HG03025 (cell line): ENCODE measurements around the gene R3HDM1.
"Not testable (repeated sequence)": the region's sequence is repeated elsewhere in the genome, so short reads cannot be mapped to it uniquely, and the experiment has no call there.

Source experiments
- ATAC-seq: cut with Tn5 transposase; IDR thresholded peaks from one replicate; pipeline ENCODE4 v1.9.1; 2021; ENCODE audit warnings: mild to moderate bottlenecking, moderate library complexity; ENCODE audit not compliant: unreplicated experiment, low FRiP score

Gene R3HDM1

GRCh38 chr2:135531231-135532197 is at the start of gene R3HDM1:
Gene R3HDM1, plus strand, starts transcription at chr2:135531484. Its CDS starts 73,362 bp downstream, at chr2:135604846.
- peak; percentile 82 for ATAC-seq

- ATAC-seq: no peak
Measured at GRCh38 chr2:135485441-135485840, 45.8 kb upstream of the R3HDM1 start.

GRCh38 chr2:135490376-135490775 is 40.9 kb upstream of the R3HDM1 start:
- no peak for ATAC-seq

GRCh38 chr2:135494503-135494902 is 36.8 kb upstream of the R3HDM1 start:
- no peak for ATAC-seq

GRCh38 chr2:135494917-135495316 is 36.4 kb upstream of the R3HDM1 start:
- ATAC-seq: no peak

- not testable (repeated sequence) for ATAC-seq
Measured at GRCh38 chr2:135498588-135498987, 32.7 kb upstream of the R3HDM1 start.

- no peak for ATAC-seq
Measured at GRCh38 chr2:135504811-135505210, 26.5 kb upstream of the R3HDM1 start.

GRCh38 chr2:135510577-135510976 is 20.7 kb upstream of the R3HDM1 start:
- ATAC-seq: no peak

- ATAC-seq: no peak
Measured at GRCh38 chr2:135512099-135512498, 19.2 kb upstream of the R3HDM1 start.

GRCh38 chr2:135525786-135526185 is 5.5 kb upstream of the R3HDM1 start:
- ATAC-seq: no peak

GRCh38 chr2:135528006-135528405 is 3.3 kb upstream of the R3HDM1 start:
- no peak for ATAC-seq

GRCh38 chr2:135530313-135531230 is 712 bp upstream of the R3HDM1 start, which contains the start of gene ZRANB3:
Gene ZRANB3, minus strand, starts transcription at chr2:135531218.
- peak; percentile 69 for ATAC-seq

GRCh38 chr2:135532581-135532980 is 1.3 kb downstream of the R3HDM1 start:
- ATAC-seq: no peak

- ATAC-seq: not testable (repeated sequence)
Measured at GRCh38 chr2:135533545-135533944, 2.3 kb downstream of the R3HDM1 start.

- ATAC-seq: no peak
Measured at GRCh38 chr2:135546436-135546835, 15.2 kb downstream of the R3HDM1 start.

GRCh38 chr2:135547311-135547710 is 16.0 kb downstream of the R3HDM1 start:
- ATAC-seq: no peak

- no peak for ATAC-seq
Measured at GRCh38 chr2:135551356-135551755, 20.1 kb downstream of the R3HDM1 start.

- ATAC-seq: no peak
Measured at GRCh38 chr2:135552887-135553286, 21.6 kb downstream of the R3HDM1 start.

GRCh38 chr2:135555311-135555710 is 24.0 kb downstream of the R3HDM1 start:
- no peak for ATAC-seq

GRCh38 chr2:135557530-135557929 is 26.2 kb downstream of the R3HDM1 start:
- ATAC-seq: no peak

- no peak for ATAC-seq
Measured at GRCh38 chr2:135561925-135562324, 30.6 kb downstream of the R3HDM1 start.
